Fibroblast of skin of abdomen (primary cell): ENCODE data around the gene TRMT10C.
A peak's percentile ranks its signal among the peaks of the same experiment; 100 is the strongest.
"Not testable (repeated sequence)": the region's sequence is repeated elsewhere in the genome, so short reads cannot be mapped to it uniquely, and the experiment has no call there.

Source experiments
- DNase-seq: peaks from one replicate; pipeline ENCODE4 v3.0.0-alpha.2; 2013

Gene TRMT10C

GRCh38 chr3:101549473-101549872, 12.2 kb upstream of the TRMT10C start:
- no peak for DNase-seq

- not testable (repeated sequence) for DNase-seq
Observed at GRCh38 chr3:101551359-101552081, 10.1 kb upstream of the TRMT10C start.

- not testable (repeated sequence) for DNase-seq
Observed at GRCh38 chr3:101553381-101553780, 8.3 kb upstream of the TRMT10C start.

GRCh38 chr3:101556064-101556463, 5.6 kb upstream of the TRMT10C start:
- DNase-seq: no peak

- no peak for DNase-seq
Observed at GRCh38 chr3:101567528-101568317, 6.1 kb downstream of the TRMT10C start.

- no peak for DNase-seq
Observed at GRCh38 chr3:101571028-101571895, 9.6 kb downstream of the TRMT10C start.

GRCh38 chr3:101573449-101574387, 12.1 kb downstream of the TRMT10C start, which contains the start of gene PCNP:
Gene PCNP (plus strand): TSS chr3:101574180. CDS start chr3:101574216, 36 bp downstream.
- DNase-seq: peak; percentile 99

- peak; percentile 42 for DNase-seq
Observed at GRCh38 chr3:101574388-101575112, 12.9 kb downstream of the TRMT10C start.

GRCh38 chr3:101577286-101577685, 15.6 kb downstream of the TRMT10C start:
- DNase-seq: no peak

- DNase-seq: no peak
Observed at GRCh38 chr3:101588616-101589015, 26.9 kb downstream of the TRMT10C start.

- DNase-seq: no peak
Observed at GRCh38 chr3:101591071-101591470, 29.4 kb downstream of the TRMT10C start.

GRCh38 chr3:101602731-101603130, 41.1 kb downstream of the TRMT10C start:
- no peak for DNase-seq

- DNase-seq: no peak
Observed at GRCh38 chr3:101603184-101603583, 41.5 kb downstream of the TRMT10C start.

- DNase-seq: not testable (repeated sequence)
Observed at GRCh38 chr3:101605398-101605797, 43.7 kb downstream of the TRMT10C start.

- DNase-seq: no peak
Observed at GRCh38 chr3:101611023-101611422, 49.4 kb downstream of the TRMT10C start.

- not testable (repeated sequence) for DNase-seq
Observed at GRCh38 chr3:101613014-101613413, 51.3 kb downstream of the TRMT10C start.

- DNase-seq: no peak
Observed at GRCh38 chr3:101615525-101615924, 53.9 kb downstream of the TRMT10C start.
